ENCODE results near the gene CENPX. TPM values are rescaled to one million over a fixed set of nuclear protein-coding genes. Genes with fewer than 3 reads are reported as not detected.

Gene CENPX
- total and polyA plus RNA-seq, 2 of the 13 experiments (the other 11 are each of a cell fraction or from before 2014, with no cell fraction given), result 92.7 to 170 TPM

DNA sequence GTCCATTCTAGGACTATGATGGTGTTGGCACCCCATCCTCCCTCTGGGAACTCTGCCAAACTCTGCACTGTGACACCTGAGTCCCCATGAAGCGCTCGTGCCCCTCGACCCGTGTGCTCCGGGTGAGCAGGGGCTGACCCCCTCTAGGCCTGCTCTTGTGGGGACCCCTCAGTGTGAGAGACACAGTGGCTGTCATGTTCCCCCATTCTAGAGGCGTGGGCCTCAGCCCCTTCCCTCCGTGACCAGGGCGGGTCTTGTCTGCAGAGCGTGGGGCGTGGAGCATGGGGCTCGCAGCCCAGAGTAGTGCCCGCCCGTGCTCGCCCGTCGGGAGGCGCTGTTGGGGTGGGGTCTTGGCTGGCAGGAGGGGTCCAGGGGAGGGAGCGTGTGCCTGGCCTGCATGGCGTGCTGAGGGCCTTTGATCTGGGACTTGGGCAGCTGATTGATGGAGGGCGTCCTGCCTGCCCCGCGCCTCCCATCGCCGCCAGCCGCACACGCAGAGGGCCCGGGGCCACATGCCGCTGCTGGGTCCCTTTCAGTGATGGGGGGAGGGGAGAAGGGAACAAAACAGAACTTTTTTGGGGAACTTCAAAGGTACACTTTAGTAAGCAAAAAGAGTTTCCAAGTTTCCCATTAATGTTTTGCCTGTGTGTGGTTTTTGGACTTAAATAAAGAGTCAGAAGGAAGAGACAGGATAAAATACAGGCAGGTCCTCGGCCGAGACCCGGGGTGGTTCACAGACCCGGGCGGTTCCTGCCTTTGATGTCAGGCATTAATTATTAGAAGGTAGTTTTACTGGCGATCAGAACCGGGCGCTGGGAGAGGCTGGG lies 22.5 kb downstream of the CENPX start (continued):
- TF ChIP-seq, protein P1, sequence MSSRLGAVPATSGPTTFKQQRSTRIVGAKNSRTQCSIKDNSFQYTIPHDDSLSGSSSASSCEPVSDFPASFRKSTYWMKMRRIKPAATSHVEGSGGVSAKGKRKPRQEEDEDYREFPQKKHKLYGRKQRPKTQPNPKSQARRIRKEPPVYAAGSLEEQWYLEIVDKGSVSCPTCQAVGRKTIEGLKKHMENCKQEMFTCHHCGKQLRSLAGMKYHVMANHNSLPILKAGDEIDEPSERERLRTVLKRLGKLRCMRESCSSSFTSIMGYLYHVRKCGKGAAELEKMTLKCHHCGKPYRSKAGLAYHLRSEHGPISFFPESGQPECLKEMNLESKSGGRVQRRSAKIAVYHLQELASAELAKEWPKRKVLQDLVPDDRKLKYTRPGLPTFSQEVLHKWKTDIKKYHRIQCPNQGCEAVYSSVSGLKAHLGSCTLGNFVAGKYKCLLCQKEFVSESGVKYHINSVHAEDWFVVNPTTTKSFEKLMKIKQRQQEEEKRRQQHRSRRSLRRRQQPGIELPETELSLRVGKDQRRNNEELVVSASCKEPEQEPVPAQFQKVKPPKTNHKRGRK (CRISPR knock-in tag; IDR thresholded peaks at IDR 0.05), result peak; percentile 74; the same call in 1 of the 2 replicates
- TF ChIP-seq, protein P2, sequence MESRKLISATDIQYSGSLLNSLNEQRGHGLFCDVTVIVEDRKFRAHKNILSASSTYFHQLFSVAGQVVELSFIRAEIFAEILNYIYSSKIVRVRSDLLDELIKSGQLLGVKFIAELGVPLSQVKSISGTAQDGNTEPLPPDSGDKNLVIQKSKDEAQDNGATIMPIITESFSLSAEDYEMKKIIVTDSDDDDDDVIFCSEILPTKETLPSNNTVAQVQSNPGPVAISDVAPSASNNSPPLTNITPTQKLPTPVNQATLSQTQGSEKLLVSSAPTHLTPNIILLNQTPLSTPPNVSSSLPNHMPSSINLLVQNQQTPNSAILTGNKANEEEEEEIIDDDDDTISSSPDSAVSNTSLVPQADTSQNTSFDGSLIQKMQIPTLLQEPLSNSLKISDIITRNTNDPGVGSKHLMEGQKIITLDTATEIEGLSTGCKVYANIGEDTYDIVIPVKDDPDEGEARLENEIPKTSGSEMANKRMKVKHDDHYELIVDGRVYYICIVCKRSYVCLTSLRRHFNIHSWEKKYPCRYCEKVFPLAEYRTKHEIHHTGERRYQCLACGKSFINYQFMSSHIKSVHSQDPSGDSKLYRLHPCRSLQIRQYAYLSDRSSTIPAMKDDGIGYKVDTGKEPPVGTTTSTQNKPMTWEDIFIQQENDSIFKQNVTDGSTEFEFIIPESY (CRISPR knock-in tag; IDR thresholded peaks at IDR 0.05), result peak; percentile 70
- TF ChIP-seq TBX3 (IDR thresholded peaks at IDR 0.05; ENCODE audit: borderline replicate concordance), result peak; percentile 54
- 0 out of 2 replicates have a peak, but pooled peaks have one; percentile 39 for TF ChIP-seq RFXANK (CRISPR knock-in tag; IDR thresholded peaks at IDR 0.05)
- TF ChIP-seq TAF15 (IDR thresholded peaks at IDR 0.05; ENCODE audit: low read depth, low read length, poor library complexity, severe bottlenecking), result peak; percentile 99
- peak; percentile 26 for TF ChIP-seq KDM2A (CRISPR knock-in tag; IDR thresholded peaks at IDR 0.05; ENCODE audit: borderline replicate concordance, low read depth)
- TF ChIP-seq, protein P3, sequence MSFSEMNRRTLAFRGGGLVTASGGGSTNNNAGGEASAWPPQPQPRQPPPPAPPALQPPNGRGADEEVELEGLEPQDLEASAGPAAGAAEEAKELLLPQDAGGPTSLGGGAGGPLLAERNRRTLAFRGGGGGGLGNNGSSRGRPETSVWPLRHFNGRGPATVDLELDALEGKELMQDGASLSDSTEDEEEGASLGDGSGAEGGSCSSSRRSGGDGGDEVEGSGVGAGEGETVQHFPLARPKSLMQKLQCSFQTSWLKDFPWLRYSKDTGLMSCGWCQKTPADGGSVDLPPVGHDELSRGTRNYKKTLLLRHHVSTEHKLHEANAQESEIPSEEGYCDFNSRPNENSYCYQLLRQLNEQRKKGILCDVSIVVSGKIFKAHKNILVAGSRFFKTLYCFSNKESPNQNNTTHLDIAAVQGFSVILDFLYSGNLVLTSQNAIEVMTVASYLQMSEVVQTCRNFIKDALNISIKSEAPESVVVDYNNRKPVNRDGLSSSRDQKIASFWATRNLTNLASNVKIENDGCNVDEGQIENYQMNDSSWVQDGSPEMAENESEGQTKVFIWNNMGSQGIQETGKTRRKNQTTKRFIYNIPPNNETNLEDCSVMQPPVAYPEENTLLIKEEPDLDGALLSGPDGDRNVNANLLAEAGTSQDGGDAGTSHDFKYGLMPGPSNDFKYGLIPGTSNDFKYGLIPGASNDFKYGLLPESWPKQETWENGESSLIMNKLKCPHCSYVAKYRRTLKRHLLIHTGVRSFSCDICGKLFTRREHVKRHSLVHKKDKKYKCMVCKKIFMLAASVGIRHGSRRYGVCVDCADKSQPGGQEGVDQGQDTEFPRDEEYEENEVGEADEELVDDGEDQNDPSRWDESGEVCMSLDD (CRISPR knock-in tag; IDR thresholded peaks at IDR 0.05; ENCODE audit: borderline replicate concordance), result peak; percentile 68; the same call in 1 of the 2 replicates
- TF ChIP-seq, protein P4, sequence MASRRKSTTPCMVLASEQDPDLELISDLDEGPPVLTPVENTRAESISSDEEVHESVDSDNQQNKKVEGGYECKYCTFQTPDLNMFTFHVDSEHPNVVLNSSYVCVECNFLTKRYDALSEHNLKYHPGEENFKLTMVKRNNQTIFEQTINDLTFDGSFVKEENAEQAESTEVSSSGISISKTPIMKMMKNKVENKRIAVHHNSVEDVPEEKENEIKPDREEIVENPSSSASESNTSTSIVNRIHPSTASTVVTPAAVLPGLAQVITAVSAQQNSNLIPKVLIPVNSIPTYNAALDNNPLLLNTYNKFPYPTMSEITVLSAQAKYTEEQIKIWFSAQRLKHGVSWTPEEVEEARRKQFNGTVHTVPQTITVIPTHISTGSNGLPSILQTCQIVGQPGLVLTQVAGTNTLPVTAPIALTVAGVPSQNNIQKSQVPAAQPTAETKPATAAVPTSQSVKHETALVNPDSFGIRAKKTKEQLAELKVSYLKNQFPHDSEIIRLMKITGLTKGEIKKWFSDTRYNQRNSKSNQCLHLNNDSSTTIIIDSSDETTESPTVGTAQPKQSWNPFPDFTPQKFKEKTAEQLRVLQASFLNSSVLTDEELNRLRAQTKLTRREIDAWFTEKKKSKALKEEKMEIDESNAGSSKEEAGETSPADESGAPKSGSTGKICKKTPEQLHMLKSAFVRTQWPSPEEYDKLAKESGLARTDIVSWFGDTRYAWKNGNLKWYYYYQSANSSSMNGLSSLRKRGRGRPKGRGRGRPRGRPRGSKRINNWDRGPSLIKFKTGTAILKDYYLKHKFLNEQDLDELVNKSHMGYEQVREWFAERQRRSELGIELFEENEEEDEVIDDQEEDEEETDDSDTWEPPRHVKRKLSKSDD (CRISPR knock-in tag; IDR thresholded peaks at IDR 0.05; ENCODE audit: low read depth), result 0 out of 2 replicates have a peak, but pooled peaks have one; percentile 41
- TF ChIP-seq, protein P5, sequence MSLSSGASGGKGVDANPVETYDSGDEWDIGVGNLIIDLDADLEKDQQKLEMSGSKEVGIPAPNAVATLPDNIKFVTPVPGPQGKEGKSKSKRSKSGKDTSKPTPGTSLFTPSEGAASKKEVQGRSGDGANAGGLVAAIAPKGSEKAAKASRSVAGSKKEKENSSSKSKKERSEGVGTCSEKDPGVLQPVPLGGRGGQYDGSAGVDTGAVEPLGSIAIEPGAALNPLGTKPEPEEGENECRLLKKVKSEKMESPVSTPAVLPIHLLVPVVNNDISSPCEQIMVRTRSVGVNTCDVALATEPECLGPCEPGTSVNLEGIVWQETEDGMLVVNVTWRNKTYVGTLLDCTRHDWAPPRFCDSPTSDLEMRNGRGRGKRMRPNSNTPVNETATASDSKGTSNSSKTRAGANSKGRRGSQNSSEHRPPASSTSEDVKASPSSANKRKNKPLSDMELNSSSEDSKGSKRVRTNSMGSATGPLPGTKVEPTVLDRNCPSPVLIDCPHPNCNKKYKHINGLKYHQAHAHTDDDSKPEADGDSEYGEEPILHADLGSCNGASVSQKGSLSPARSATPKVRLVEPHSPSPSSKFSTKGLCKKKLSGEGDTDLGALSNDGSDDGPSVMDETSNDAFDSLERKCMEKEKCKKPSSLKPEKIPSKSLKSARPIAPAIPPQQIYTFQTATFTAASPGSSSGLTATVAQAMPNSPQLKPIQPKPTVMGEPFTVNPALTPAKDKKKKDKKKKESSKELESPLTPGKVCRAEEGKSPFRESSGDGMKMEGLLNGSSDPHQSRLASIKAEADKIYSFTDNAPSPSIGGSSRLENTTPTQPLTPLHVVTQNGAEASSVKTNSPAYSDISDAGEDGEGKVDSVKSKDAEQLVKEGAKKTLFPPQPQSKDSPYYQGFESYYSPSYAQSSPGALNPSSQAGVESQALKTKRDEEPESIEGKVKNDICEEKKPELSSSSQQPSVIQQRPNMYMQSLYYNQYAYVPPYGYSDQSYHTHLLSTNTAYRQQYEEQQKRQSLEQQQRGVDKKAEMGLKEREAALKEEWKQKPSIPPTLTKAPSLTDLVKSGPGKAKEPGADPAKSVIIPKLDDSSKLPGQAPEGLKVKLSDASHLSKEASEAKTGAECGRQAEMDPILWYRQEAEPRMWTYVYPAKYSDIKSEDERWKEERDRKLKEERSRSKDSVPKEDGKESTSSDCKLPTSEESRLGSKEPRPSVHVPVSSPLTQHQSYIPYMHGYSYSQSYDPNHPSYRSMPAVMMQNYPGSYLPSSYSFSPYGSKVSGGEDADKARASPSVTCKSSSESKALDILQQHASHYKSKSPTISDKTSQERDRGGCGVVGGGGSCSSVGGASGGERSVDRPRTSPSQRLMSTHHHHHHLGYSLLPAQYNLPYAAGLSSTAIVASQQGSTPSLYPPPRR (CRISPR knock-in tag; IDR thresholded peaks at IDR 0.05; ENCODE audit: borderline replicate concordance), result peak; percentile 67; the same call in 1 of the 2 replicates
- TF ChIP-seq ASH2L (IDR thresholded peaks at IDR 0.05; ENCODE audit: insufficient read length, low read depth, low read length), result peak; percentile 78
- TF ChIP-seq YEATS4 (CRISPR knock-in tag; IDR thresholded peaks at IDR 0.05; ENCODE audit: borderline replicate concordance), result peak; percentile 19

Measured in HepG2 (cell line).